HCT116 (cell line): ENCODE measurements around the gene CIT. TPM values are rescaled to one million over a fixed set of nuclear protein-coding genes. Genes with fewer than 3 reads are reported as not detected.

Experiments used
- ATAC-seq: fragments of 200-7000 bp; cut with Tn5 transposase; 2 replicates; pipeline ENCODE4 v1.9.1; 2020; ENCODE audit warnings: mild to moderate bottlenecking, moderate library complexity
- BruUV-seq: library from RNA; stranded (reverse); fragments of 400-500 nt; replicated peaks from 2 replicates; lab custom pipeline; 2021; lab: Mats Ljungman, UMichigan
- CTCF ChIA-PET: fragments of 300-600 bp; sonication (Branson Sonifier 250); formaldehyde crosslinking; loops from one replicate; lab custom pipeline; 2021; ENCODE audit warnings: antibody characterized with exemption; lab: Charles Lee
- POLR2A ChIA-PET: fragments of 300-600, 350-600 bp; sonication (Branson Sonifier 250); formaldehyde crosslinking; loops from one replicate; lab custom pipeline; 2021; ENCODE audit warnings: antibody characterized with exemption; lab: Charles Lee
- RAD21 ChIA-PET, 2 experiments: fragments of 300-600 bp; sonication (Branson Sonifier 250); formaldehyde crosslinking; loops; one replicate each; lab custom pipeline; 2023; ENCODE audit warnings: low total read pairs in 2 of 2; ENCODE audit not compliant: uncharacterized antibody in 2 of 2, unreplicated experiment in 2 of 2, low non-redundant PET in 1 of 2; lab: Charles Lee
- DNase-seq: peaks from one replicate; pipeline ENCODE4 v3.0.0-alpha.2; 2010; ENCODE audit warnings: low read depth, low spot score
- H2AFZ ChIP-seq: fragments of 200-600 bp; shearing (Covaris generic), sonication (generic); 2 replicates; pipeline ENCODE4 v1.6.1; 2017; ENCODE audit warnings: low read depth, mixed run types, mixed read lengths, antibody characterized with exemption, low read length; ENCODE audit not compliant: poor library complexity, severe bottlenecking
- H3K27ac ChIP-seq: 2 replicates; pipeline ENCODE4 v1.5.1; 2012; ENCODE audit warnings: low read depth, low read length
- H3K27me3 ChIP-seq: fragments of 200-600 bp; sonication (generic); 2 replicates; pipeline ENCODE4 v1.6.1; 2016; ENCODE audit warnings: mixed run types, low read length, mixed read lengths; ENCODE audit not compliant: insufficient read depth
- H3K36me3 ChIP-seq, 2 experiments: fragments of 200-500 bp in 1 of 2; fragments of 200-600 bp in 1 of 2; sonication (Bioruptor generic) in 1 of 2; sonication (generic) in 1 of 2; 2 replicates each; pipeline versions ENCODE4 v1.5.1 to v1.6.1; 2014 to 2016; ENCODE audit warnings: low read length in 2 of 2, inconsistent platforms in 1 of 2, mixed read lengths in 1 of 2, mixed run types in 1 of 2; ENCODE audit not compliant: insufficient read depth in 2 of 2, control insufficient read depth in 1 of 2
- H3K4me1 ChIP-seq, 2 experiments: fragments of 200-600 bp in 1 of 2; sonication (generic) in 1 of 2; 2 replicates each; pipeline versions ENCODE4 v1.5.1 to v1.6.1; 2012 to 2017; ENCODE audit warnings: low read length in 2 of 2, inconsistent platforms in 1 of 2, mild to moderate bottlenecking in 1 of 2, mixed read lengths in 1 of 2, mixed run types in 1 of 2, moderate library complexity in 1 of 2; ENCODE audit not compliant: insufficient read depth in 2 of 2, control insufficient read depth in 1 of 2
- H3K4me2 ChIP-seq: fragments of 200-600 bp; sonication (generic); 2 replicates; pipeline ENCODE4 v1.6.1; 2017; ENCODE audit warnings: mixed run types, low read length, mixed read lengths
- H3K4me3 ChIP-seq, 2 experiments: fragments of 200-600 bp in 1 of 2; sonication (generic) in 1 of 2; replicated peaks in 1 of 2; 2 replicates each; pipeline ENCODE4 v1.5.1; 2011 to 2016; ENCODE audit warnings: low read length in 2 of 2, control low read depth in 1 of 2, low read depth in 1 of 2, mild to moderate bottlenecking in 1 of 2, mixed read lengths in 1 of 2, mixed run types in 1 of 2
- H3K79me2 ChIP-seq: fragments of 200-600 bp; sonication (generic); 2 replicates; pipeline ENCODE4 v1.6.1; 2017; ENCODE audit warnings: mild to moderate bottlenecking, mixed run types, low read length, moderate library complexity, mixed read lengths; ENCODE audit not compliant: insufficient read depth
- H3K9ac ChIP-seq: fragments of 200-600 bp; sonication (generic); 2 replicates; pipeline ENCODE4 v1.6.1; 2016; ENCODE audit warnings: low read length, mixed read lengths
- H3K9me2 ChIP-seq: fragments of 200-600 bp; sonication (generic), shearing (Covaris generic); 2 replicates; pipeline ENCODE4 v1.6.1; 2017; ENCODE audit warnings: mixed run types, mild to moderate bottlenecking, moderate library complexity; ENCODE audit not compliant: insufficient read depth
- H3K9me3 ChIP-seq, 2 experiments: fragments of 200-500 bp in 1 of 2; fragments of 200-600 bp in 1 of 2; sonication (Bioruptor generic) in 1 of 2; sonication (generic) in 1 of 2; 2 replicates each; pipeline ENCODE4 v1.6.1; 2014 to 2017; ENCODE audit warnings: low read length in 2 of 2, mixed read lengths in 2 of 2, inconsistent platforms in 1 of 2, low read depth in 1 of 2, mild to moderate bottlenecking in 1 of 2, mixed run types in 1 of 2, moderate library complexity in 1 of 2; ENCODE audit not compliant: control insufficient read depth in 1 of 2, insufficient read depth in 1 of 2
- H4K20me1 ChIP-seq: fragments of 200-600 bp; sonication (generic), shearing (Covaris generic); 2 replicates; pipeline ENCODE4 v1.6.1; 2017; ENCODE audit warnings: mixed run types, mild to moderate bottlenecking, moderate library complexity; ENCODE audit not compliant: insufficient read depth
- CBX3 ChIP-seq: IDR thresholded peaks from 2 replicates; pipeline ENCODE4 v1.6.1; 2012; ENCODE audit warnings: low read depth
- CEBPB ChIP-seq: IDR thresholded peaks from 2 replicates; pipeline ENCODE4 v1.6.1; 2012; ENCODE audit warnings: low read depth
- ELF1 ChIP-seq: IDR thresholded peaks from 2 replicates; pipeline ENCODE4 v1.6.1; 2012; ENCODE audit warnings: low read depth, borderline replicate concordance
- EZH2phosphoT487 ChIP-seq: fragments of 200-600 bp; IDR thresholded peaks from 2 replicates; pipeline ENCODE4 v1.6.1; 2018; ENCODE audit warnings: antibody characterized with exemption, borderline replicate concordance
- FOSL1 ChIP-seq: IDR thresholded peaks from 2 replicates; pipeline ENCODE4 v1.6.1; 2012; ENCODE audit warnings: low read depth
- JUND ChIP-seq: IDR thresholded peaks from 2 replicates; pipeline ENCODE4 v1.6.1; 2012
- POLR2A ChIP-seq: IDR thresholded peaks from 2 replicates; pipeline ENCODE4 v1.7.0; 2011; ENCODE audit warnings: borderline replicate concordance; ENCODE audit not compliant: insufficient read depth, insufficient read length; ENCODE audit errors: extremely low read depth
- POLR2AphosphoS5 ChIP-seq: IDR thresholded peaks from 2 replicates; pipeline ENCODE4 v1.6.1; 2011; ENCODE audit warnings: mild to moderate bottlenecking, low read depth, low read length, moderate library complexity
- RAD21 ChIP-seq: IDR thresholded peaks from 2 replicates; pipeline ENCODE4 v1.6.1; 2012; ENCODE audit warnings: low read depth, mild to moderate bottlenecking
- SIN3A ChIP-seq: IDR thresholded peaks from 2 replicates; pipeline ENCODE4 v1.6.1; 2012; ENCODE audit warnings: low read depth
- SP1 ChIP-seq: IDR thresholded peaks from 2 replicates; pipeline ENCODE4 v1.6.1; 2012; ENCODE audit warnings: low read depth
- SRF ChIP-seq: IDR thresholded peaks from 2 replicates; pipeline ENCODE4 v1.6.1; 2012; ENCODE audit warnings: low read depth
- YY1 ChIP-seq: IDR thresholded peaks from 2 replicates; pipeline ENCODE4 v1.6.1; 2011; ENCODE audit warnings: low read length, low read depth, moderate library complexity, mild to moderate bottlenecking; ENCODE audit not compliant: insufficient replicate concordance; ENCODE audit errors: extremely low read depth
- ZFX ChIP-seq: fragments of 450-650 bp; IDR thresholded peaks from 2 replicates; pipeline ENCODE4 v1.6.1; 2017
- ZNF274 ChIP-seq: fragments of 200-500 bp; sonication (Bioruptor generic); IDR thresholded peaks from 2 replicates; pipeline ENCODE4 v1.6.1; 2014; ENCODE audit warnings: mild to moderate bottlenecking, low read depth, low read length, inconsistent platforms
- intact Hi-C: fragments of 100-400 bp; cut with micrococcal nuclease; formaldehyde crosslinking; loops from 2 replicates; pipeline ENCODE4 v1.10.0; 2022
- total RNA-seq: library from RNA; stranded (reverse); gene quantifications from one replicate; pipeline ENCODE4 v1.2.1, GENCODE V29; 2021; ENCODE audit not compliant: unreplicated experiment
- TF ChIP-seq, protein P1 (sequence below), 3 experiments: fragments of 200-600 bp in 1 of 3; sonication (generic) in 1 of 3; IDR thresholded peaks in 2 of 3; conservative IDR thresholded peaks in 1 of 3; 2 replicates each; pipeline ENCODE4 v1.5.1; 2012 to 2017; ENCODE audit warnings: low read depth in 2 of 3, low read length in 2 of 3, antibody characterized with exemption in 1 of 3, borderline replicate concordance in 1 of 3, control low read depth in 1 of 3, mild to moderate bottlenecking in 1 of 3, mixed read lengths in 1 of 3, mixed run types in 1 of 3, moderate library complexity in 1 of 3; ENCODE audit not compliant: insufficient read depth in 1 of 3
- TF ChIP-seq, protein P2 (sequence below): IDR thresholded peaks from 2 replicates; pipeline ENCODE4 v1.6.1; 2012
- TF ChIP-seq, protein P3 (sequence below): IDR thresholded peaks from 2 replicates; pipeline ENCODE4 v1.6.1; 2012; ENCODE audit warnings: low read depth
- TF ChIP-seq, protein P4 (sequence below): IDR thresholded peaks from 2 replicates; pipeline ENCODE4 v1.6.1; 2011; ENCODE audit warnings: mild to moderate bottlenecking, low read length, moderate library complexity; ENCODE audit not compliant: insufficient replicate concordance; ENCODE audit errors: extremely low read depth
- TF ChIP-seq, protein P5 (sequence below): IDR thresholded peaks from 2 replicates; pipeline ENCODE4 v1.6.1; 2012

CIT gene
- total RNA-seq, 1 experiment from 2014 or later = 54.2 TPM

DNA sequence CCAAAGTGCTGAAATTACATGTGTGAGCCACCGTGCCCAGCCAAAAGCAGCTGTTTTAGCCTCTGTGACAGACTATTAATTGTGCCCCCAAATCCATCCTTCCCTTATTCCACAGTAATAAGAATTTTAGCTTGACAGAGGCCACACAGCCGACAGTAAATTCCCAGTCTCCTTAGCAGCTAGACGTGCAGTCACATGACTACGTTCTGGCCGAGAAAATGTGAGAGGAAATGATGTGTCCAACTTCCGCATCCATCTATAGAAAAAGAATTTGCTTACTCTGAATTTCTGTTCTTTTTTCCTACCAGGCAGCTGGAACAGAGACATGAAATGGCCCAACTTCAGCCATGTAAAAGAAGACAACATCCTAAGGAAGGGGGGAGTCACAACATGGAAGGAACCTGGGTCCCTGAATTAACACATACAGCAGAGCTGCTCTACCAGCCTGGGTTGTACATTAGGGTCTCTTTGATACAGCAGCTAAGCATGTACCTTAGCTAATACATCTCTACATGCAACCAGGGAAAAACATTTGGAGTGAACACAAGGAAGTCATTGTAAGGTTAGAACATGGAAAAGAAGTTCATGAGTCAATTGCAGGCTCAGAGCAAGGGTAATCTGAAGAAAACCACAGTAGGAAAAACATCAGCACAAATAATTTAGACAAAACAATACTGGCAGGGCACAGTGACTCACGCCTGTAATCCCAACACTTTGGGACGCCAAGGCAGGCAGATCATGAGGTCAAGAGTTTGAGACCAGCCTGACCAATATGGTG lies 35.5 kb downstream of the CIT start:
- Histone ChIP-seq H3K9me2 (no peaks in the 10 kb centered on the region), H3K27me3 (no peaks in the 10 kb centered on the region), H3K9ac (no peak overlapping the region), H3K4me2 (no peak overlapping the region), H3K9me3 (no peaks in the 10 kb centered on the region), H3K4me3 (no peak overlapping the region)
- intact Hi-C loops = no loop called here
- DNase-seq = no peak
- RAD21 ChIA-PET = no interaction called here
- CTCF ChIA-PET = no interaction called here
- no peak for TF ChIP-seq ZNF274
- TF ChIP-seq, protein P1, sequence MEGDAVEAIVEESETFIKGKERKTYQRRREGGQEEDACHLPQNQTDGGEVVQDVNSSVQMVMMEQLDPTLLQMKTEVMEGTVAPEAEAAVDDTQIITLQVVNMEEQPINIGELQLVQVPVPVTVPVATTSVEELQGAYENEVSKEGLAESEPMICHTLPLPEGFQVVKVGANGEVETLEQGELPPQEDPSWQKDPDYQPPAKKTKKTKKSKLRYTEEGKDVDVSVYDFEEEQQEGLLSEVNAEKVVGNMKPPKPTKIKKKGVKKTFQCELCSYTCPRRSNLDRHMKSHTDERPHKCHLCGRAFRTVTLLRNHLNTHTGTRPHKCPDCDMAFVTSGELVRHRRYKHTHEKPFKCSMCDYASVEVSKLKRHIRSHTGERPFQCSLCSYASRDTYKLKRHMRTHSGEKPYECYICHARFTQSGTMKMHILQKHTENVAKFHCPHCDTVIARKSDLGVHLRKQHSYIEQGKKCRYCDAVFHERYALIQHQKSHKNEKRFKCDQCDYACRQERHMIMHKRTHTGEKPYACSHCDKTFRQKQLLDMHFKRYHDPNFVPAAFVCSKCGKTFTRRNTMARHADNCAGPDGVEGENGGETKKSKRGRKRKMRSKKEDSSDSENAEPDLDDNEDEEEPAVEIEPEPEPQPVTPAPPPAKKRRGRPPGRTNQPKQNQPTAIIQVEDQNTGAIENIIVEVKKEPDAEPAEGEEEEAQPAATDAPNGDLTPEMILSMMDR (IDR thresholded peaks at IDR 0.05 in 2 of 3, conservative IDR thresholded peaks at IDR 0.05 in 1 of 3; ENCODE audit: borderline replicate concordance in 1 of 3, insufficient read depth in 1 of 3, low read depth in 2 of 3, low read length in 2 of 3) = no peak
- TF ChIP-seq ELF1 = no peak
- TF ChIP-seq, protein P2, sequence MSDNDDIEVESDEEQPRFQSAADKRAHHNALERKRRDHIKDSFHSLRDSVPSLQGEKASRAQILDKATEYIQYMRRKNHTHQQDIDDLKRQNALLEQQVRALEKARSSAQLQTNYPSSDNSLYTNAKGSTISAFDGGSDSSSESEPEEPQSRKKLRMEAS = no peak
- TF ChIP-seq SIN3A = no peak
- TF ChIP-seq, protein P3, sequence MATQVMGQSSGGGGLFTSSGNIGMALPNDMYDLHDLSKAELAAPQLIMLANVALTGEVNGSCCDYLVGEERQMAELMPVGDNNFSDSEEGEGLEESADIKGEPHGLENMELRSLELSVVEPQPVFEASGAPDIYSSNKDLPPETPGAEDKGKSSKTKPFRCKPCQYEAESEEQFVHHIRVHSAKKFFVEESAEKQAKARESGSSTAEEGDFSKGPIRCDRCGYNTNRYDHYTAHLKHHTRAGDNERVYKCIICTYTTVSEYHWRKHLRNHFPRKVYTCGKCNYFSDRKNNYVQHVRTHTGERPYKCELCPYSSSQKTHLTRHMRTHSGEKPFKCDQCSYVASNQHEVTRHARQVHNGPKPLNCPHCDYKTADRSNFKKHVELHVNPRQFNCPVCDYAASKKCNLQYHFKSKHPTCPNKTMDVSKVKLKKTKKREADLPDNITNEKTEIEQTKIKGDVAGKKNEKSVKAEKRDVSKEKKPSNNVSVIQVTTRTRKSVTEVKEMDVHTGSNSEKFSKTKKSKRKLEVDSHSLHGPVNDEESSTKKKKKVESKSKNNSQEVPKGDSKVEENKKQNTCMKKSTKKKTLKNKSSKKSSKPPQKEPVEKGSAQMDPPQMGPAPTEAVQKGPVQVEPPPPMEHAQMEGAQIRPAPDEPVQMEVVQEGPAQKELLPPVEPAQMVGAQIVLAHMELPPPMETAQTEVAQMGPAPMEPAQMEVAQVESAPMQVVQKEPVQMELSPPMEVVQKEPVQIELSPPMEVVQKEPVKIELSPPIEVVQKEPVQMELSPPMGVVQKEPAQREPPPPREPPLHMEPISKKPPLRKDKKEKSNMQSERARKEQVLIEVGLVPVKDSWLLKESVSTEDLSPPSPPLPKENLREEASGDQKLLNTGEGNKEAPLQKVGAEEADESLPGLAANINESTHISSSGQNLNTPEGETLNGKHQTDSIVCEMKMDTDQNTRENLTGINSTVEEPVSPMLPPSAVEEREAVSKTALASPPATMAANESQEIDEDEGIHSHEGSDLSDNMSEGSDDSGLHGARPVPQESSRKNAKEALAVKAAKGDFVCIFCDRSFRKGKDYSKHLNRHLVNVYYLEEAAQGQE = no peak
- TF ChIP-seq JUND = no peak
- no peak for TF ChIP-seq POLR2A
- TF ChIP-seq ZFX = no peak
- no peak for TF ChIP-seq POLR2AphosphoS5
- no peak for TF ChIP-seq EZH2phosphoT487
- no peak for TF ChIP-seq CEBPB
- no peak for TF ChIP-seq YY1
- TF ChIP-seq, protein P4, sequence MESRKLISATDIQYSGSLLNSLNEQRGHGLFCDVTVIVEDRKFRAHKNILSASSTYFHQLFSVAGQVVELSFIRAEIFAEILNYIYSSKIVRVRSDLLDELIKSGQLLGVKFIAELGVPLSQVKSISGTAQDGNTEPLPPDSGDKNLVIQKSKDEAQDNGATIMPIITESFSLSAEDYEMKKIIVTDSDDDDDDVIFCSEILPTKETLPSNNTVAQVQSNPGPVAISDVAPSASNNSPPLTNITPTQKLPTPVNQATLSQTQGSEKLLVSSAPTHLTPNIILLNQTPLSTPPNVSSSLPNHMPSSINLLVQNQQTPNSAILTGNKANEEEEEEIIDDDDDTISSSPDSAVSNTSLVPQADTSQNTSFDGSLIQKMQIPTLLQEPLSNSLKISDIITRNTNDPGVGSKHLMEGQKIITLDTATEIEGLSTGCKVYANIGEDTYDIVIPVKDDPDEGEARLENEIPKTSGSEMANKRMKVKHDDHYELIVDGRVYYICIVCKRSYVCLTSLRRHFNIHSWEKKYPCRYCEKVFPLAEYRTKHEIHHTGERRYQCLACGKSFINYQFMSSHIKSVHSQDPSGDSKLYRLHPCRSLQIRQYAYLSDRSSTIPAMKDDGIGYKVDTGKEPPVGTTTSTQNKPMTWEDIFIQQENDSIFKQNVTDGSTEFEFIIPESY = no peak
- no peak for TF ChIP-seq RAD21
- no peak for TF ChIP-seq SP1
- no peak for TF ChIP-seq CBX3
- no peak for TF ChIP-seq FOSL1
- no peak for TF ChIP-seq SRF
- TF ChIP-seq, protein P5, sequence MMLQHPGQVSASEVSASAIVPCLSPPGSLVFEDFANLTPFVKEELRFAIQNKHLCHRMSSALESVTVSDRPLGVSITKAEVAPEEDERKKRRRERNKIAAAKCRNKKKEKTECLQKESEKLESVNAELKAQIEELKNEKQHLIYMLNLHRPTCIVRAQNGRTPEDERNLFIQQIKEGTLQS = no peak
- TF ChIP-seq, all 23 proteins: peak for 0
- no peaks in the 10 kb centered on the region for H3K4me1 ChIP-seq
- peaks cover 59% of the 10 kb centered on the region for H3K79me2 ChIP-seq
- no peaks in the 10 kb centered on the region for H4K20me1 ChIP-seq
- POLR2A ChIA-PET = no interaction called here
- peaks cover 0 to 31% of the 10 kb centered on the region in 2 experiments; a peak in 3 of 4 replicates for H3K36me3 ChIP-seq
- BruUV-seq = no TSS peak
- H2AFZ ChIP-seq = no peak overlapping the region
- no peak overlapping the region for H3K27ac ChIP-seq
- ATAC-seq = no peak
